ENCODE results near the gene VWA2.

The VWA2 gene

GRCh38 chr10:114239117-114239993 is at the start of gene VWA2:
VWA2 (plus strand) TSS chr10:114239254; CDS start chr10:114248714, 9,460 bp downstream.
- peak in 1 of 2 experiments; percentile 18 for DNase-seq

- no peak for DNase-seq
Observed at GRCh38 chr10:114189700-114190099, 49.4 kb upstream of the VWA2 start.

- DNase-seq = no peak
Observed at GRCh38 chr10:114195079-114195478, 44.0 kb upstream of the VWA2 start.

- no peak for DNase-seq
Observed at GRCh38 chr10:114199239-114199638, 39.8 kb upstream of the VWA2 start.

GRCh38 chr10:114202812-114203211 is 36.2 kb upstream of the VWA2 start:
- no peak for DNase-seq

GRCh38 chr10:114206902-114207301 is 32.2 kb upstream of the VWA2 start:
- DNase-seq = no peak

GRCh38 chr10:114207349-114207748 is 31.7 kb upstream of the VWA2 start:
- no peak for DNase-seq

- DNase-seq = no peak
Observed at GRCh38 chr10:114208351-114208750, 30.7 kb upstream of the VWA2 start.

- no peak for DNase-seq
Observed at GRCh38 chr10:114212153-114212552, 26.9 kb upstream of the VWA2 start.

GRCh38 chr10:114215033-114215432 is 24.0 kb upstream of the VWA2 start:
- DNase-seq = no peak

GRCh38 chr10:114220281-114220680 is 18.8 kb upstream of the VWA2 start:
- DNase-seq = no peak

- no peak for DNase-seq
Observed at GRCh38 chr10:114221235-114221634, 17.8 kb upstream of the VWA2 start.

GRCh38 chr10:114223066-114223465 is 16.0 kb upstream of the VWA2 start:
- no peak for DNase-seq

GRCh38 chr10:114228156-114228555 is 10.9 kb upstream of the VWA2 start:
- DNase-seq = no peak

- no peak for DNase-seq
Observed at GRCh38 chr10:114232561-114233176, 6.4 kb upstream of the VWA2 start.

GRCh38 chr10:114233482-114233881 is 5.6 kb upstream of the VWA2 start:
- no peak for DNase-seq

GRCh38 chr10:114234132-114234531 is 4.9 kb upstream of the VWA2 start:
- DNase-seq = no peak

GRCh38 chr10:114239994-114240345 is 916 bp downstream of the VWA2 start:
- DNase-seq = no peak

GRCh38 chr10:114242235-114242634 is 3.2 kb downstream of the VWA2 start:
- DNase-seq = no peak

- no peak for DNase-seq
Observed at GRCh38 chr10:114243661-114244060, 4.6 kb downstream of the VWA2 start.

- no peak for DNase-seq
Observed at GRCh38 chr10:114244126-114244525, 5.1 kb downstream of the VWA2 start.

GRCh38 chr10:114245121-114245791 is 6.2 kb downstream of the VWA2 start:
- no peak for DNase-seq

GRCh38 chr10:114246679-114247305 is 7.7 kb downstream of the VWA2 start:
- DNase-seq = no peak
